ENCODE measurements around the gene ADAMTS2.

The ADAMTS2 gene

DNA sequence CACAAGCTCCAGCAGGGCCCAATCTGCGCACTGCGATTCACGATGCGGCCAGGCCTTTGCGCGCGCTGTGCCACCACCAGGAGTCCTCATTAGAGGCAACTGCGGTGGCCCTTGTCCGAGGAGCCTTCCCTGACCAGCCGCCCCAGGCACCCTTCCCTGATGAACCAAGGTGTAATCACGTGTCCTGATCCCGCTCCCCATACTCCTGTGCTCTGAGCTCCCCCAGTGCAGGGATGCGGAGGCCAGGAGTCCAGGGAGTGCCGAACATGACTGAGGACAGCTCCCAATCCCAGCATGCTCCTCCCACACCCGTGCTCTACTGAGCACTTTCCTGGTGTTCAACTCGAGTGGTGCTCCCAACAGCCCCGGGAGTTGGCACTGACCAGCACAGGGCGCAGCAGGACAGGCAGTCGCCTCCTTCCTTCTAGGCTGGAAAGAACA is 150.3 kb downstream of the ADAMTS2 start:
- DNase-seq (ENCODE audit: low spot score), result no peak

DNA sequence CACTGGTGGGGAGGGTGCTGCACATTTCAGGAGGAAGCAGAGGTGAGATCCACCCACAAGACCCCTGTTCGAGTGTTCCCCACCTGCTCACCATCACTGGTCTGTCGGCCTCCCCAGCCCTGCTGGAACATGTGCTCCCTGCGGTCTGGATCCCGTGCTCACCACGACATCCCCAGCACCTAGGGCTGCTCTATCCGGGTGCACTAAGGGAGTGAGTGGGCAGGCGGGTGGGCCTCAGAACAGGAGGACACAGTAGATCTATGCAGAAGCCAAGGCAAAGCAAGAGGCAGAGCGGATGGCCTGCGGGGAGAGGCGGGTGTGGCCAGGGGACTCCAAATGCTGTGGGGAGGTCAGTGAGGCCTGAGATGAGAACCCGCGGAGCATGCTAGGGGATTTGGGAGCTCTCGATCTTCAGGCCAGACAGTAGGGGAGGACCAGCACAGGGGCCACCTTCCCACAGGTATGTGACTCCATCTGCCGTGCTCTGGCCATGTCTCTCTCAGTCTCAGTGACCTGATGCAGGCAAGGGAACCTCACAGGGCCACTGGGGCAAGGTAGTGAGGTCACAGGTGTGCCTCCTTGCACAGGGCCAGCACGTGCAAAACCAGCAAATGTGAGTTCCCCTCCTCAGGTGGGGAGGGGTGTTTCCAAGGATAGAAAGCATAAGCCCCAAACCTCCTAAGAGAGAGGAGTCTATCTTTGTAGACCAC is 150.9 kb downstream of the ADAMTS2 start:
- no peak for DNase-seq (ENCODE audit: low spot score)

DNA sequence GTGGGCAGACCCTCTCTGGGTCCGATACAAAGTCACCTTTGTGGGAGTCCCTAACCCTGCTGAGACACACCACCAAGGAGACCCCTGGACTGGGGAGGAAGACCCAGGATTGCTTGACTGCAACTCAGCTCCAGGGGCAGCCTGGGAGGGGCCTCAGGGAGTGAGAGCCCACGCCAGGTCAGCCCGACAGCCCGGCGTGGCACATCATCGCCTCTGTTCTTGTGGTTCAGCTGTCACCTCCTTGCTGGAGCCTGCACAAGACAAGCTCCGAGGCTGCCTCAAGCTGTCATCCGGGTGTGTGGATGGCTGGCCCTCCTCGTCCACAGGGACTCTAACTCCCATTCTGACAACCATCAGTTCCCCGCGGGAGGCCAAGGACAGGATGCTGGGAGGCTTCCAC is 151.5 kb downstream of the ADAMTS2 start:
- no peak for DNase-seq (ENCODE audit: low spot score)

DNA sequence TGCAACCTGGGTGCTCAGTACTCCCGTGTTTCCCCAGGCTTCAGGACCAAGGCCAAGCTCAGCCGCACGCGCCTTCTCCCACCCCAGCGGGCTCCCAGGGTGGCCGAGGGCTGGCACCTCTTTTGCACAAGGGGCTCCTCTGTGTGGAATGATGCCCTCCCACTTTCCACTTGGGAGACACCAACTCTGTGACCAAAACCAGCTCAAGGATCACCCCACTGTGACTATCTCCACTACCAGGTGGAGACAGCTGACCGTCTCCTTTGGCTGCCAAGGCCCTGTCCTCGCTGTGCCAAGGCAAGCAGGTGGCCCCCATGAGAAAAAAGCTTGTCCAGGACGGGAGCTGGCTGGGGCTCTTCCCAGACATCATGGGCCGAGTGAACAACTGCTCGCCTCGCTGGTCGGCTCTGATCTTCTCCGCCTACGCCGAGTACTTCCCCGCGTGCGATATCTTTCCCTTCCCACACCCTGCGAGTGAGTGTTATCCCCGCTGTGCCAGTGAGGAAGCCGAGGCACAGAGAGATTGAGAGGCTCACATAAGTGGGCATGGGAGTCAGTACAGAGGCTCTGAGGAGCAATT is 152.3 kb downstream of the ADAMTS2 start:
- DNase-seq (ENCODE audit: low spot score), result no peak

DNA sequence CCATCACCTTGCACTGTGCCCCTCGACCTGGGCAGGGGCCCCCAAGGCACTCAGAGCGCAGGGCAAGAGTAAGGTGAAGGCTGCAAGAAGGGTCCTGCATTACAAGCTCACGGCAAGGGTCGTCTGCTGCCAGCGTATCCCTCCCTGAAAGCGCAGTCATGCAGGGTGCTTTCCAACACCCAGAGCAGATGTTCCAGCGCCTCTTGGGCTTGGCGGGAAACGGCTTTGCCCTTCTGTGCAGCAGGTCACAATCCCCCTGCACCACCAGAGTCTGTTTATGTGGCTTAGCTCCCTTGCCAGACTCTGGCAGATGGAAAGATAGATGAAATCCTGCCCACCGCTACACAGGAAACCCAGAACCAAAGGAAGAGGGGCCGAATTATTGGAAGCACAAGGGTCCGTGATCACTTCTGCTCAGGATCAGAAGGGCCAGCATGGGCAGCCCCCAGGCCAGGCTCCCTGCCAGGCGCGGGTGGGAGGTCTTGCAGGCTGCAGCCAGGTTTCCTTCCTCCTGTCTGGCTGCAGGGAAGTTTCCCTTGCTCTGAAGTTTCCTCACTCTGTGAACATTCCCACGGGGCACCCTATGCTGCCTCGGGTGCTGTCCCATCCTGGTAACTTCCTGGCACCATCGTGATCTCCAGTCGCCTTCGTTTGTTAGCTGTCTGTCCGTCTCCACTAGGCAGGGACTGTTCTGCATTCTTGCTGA is 152.9 kb downstream of the ADAMTS2 start:
- DNase-seq (ENCODE audit: low spot score), result no peak

DNA sequence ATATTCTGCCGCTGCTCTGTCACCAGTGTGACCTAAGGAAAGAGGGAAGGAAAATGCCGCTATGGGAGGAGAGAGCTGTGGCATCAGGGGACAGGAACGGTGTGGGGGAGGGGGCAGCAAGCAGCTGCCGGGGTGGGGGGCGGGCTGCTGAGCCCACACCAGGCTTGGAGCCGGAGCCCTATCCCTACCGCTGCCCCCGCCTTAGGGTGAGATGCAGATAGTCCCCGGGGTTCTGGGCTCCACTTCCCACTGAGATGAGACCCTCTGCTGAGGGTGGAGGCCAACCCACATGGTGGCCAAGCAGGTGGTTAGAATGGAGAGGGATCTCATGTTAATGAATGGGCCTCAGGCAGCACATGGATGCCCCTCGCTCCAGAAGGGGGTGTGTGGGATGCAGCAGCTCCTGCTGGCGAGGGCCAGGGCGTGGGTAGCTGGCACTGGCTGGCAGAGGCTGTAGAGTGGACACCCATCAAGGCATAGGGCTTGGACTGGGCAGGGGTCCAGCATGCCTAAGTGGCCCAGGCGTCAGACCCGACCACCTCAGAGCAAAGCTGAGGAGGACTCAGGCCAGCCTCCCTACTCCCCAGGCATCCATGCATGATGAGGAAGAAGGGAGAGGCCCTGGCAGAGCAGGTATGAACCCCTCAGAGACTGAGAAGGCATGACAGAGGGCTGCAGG is 153.6 kb downstream of the ADAMTS2 start:
- DNase-seq (ENCODE audit: low spot score), result no peak

DNA sequence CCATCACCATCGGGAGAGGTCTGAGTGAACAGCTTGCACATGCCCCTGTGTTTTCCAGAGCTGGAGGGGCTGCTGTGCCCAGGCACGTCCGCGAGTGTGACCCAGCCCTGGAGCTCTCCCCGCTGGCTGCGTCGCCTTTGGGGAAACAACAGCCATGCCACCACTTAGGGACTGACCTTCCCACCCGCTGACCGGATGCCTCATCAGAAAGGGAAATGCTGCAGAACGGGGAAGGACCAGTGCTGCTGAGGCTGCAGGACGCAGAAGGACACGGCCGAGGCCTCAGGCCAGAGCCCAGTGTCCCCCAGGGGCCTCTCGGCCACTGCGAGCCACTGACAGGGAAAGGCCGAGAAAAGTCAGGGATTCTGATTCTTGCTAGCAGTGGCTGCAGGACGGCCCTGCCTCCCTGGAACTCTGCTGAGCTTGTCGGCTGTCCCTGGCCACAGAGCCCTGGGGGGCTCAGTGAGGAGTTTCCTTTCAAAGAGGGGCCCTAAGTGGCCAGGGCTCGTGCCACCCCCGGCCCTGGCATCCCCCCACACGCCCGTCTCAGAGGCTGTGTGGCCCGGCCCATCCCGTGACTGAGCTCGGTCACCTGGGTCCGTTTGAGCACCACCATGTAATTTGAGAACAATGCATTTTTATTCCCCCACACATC is 154.3 kb downstream of the ADAMTS2 start:
- no peak for DNase-seq (ENCODE audit: low spot score)

DNA sequence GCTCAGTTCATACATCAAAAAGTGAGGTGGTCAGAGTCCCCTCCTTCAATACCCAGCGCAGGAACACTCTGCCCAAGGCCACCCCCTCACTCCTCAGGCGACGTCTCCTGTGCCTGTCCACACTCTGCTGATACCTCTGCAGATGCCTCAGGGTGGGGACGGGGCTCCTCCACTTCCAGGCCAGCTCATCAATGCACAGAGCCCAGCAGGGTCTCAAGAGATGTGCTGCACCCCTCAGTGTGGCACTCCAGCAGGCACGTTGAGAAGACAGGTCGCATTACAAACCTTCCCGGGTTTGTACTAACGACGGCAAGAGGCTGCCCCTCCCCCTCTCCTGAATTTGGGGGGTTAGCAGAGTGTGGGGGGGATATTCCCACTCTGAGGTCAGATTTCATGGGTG is 156.6 kb downstream of the ADAMTS2 start:
- no peak for DNase-seq (ENCODE audit: low spot score)

DNA sequence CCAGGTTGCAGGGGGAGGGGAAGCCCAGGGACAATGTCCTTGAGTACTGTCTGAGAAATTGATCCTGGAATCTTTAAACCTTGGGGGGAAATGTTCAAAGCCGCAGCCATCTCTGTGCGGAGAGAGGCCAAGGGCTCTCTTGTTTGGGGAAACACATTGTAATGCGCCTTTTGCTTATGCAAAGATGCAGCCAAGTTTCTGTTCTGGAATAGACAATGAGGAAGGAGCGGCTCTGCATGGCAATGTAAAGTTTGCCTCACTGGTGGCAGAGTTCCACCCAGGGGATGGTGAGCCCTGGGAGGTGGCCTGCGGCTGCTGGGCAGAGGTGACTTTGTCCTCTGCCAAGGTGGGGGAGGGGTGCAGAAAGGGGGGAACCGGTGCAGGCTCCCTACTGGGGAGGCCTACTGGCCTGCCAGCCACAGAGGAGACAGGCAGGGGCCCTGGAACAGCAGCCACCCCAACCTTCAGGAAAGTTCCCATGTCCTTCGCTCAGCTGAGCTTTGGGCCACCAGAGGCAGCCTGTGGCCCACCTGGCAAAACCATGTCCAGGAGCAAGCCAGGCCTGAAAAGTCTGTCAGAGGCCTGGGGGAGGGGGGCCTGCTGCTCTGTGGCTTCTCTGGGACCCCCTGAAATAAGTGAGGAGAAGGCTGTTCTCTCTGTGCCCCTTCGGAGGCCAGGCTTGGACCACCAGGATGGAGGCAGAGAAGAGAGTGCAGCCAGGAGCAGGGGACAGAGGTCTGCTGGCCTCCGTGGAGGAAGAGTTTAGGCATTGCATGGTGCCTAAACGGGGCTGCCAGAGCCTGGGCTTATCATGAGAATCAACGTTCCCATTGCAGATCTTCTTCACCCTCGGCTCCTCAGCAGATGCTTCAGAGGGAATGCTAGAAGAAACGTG is 157.3 kb downstream of the ADAMTS2 start:
- peak; percentile 16 for DNase-seq (ENCODE audit: low spot score)

DNA sequence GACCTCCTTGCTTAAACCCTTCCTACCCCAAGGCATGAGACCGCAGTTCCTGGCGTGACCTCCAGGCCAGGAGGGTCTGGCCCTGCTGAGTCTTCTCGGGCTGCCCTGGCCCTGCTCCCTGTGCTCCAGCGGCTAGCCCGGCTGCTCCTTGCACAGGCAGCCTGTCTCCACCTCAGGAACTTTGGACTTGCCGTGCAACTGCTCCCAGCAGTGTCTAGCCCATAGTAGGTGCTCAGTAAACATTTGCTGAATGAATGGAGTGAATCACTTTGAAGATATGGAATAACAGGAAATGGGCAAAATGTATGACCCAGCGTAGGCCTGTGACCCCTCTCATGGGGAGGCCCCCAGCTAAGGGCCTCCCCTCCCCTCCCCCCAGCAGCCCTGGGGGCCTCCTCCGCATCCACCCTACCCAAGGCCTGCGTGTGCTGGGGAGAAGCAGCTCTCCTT is 158.0 kb downstream of the ADAMTS2 start:
- no peak for DNase-seq (ENCODE audit: low spot score)

DNA sequence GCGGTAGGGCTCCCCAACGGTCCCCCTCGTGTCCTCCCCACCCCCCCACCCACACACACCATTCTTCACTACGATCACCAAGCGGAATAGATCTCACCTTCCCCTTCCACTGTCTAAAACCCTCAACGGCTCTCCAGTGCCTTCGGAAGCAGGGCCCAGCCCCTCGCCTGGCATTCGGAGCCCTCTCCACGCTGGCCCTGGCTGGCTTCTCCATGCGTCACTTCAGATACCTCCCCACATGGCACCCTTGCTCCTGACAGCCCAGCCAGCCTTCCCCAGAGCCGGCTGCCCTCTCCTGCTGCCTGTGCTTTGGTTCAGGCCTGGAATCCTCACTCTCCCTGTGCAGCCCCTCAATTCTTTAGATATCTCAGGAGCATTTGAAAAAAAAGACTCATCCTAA is 158.5 kb downstream of the ADAMTS2 start:
- no peak for DNase-seq (ENCODE audit: low spot score)

DNA sequence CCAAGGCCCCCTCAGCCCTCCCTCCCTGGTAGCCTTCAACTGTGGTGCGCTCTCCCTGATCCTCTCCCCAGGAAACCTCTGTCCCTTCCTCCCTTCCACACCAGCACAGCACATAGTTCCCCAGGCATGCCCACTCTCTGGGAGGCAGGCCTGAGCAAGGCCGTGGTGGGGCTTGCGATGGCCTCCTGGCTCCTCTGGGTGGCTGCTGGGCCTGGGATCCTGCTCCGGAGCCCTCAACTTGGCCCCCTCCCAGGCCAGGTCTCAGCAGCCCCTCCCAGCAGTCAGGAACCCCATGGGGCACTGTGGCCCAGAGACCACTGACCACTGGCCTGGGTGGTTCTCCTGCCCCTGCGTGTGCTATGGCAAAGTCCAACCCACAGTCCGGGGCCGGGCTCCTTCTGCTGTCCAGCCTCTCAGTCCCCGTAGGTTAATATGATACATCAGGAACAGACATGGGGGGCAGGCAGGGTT is 159.3 kb downstream of the ADAMTS2 start:
- no peak for DNase-seq (ENCODE audit: low spot score)

DNA sequence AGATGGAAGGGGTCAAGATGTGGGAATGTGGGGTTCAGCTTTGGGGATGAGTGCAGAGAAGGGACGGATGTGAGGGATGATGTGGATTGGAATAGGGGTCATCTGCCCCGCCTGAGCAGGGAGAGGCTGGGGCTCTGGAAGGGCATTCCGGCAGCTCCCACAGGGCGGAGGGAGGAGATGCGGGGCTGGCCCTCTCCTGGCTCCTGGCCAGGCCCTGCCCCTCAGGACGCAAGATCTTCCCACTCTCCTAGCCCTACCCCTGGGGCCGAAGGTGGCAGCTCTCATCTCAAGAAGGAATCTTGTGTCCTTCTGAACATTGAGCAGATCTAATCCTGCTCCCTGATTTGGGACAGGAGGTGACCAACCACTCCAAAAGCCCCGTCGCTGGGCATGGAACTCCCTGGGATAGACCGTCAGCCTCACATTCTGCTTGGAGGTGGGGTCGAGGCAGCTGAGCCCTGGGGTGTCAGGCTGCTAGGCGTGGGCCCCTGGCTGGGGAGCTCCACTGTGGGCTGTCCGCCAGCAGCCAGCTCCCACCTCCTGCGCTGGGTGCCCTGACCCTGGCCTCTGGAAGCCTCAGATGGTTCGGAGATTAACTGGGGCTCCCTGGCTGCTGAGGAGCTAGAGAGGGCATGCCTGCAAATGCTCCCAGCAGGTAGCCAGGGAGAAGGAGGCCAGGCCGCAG is 159.9 kb downstream of the ADAMTS2 start:
- no peak for DNase-seq (ENCODE audit: low spot score)

DNA sequence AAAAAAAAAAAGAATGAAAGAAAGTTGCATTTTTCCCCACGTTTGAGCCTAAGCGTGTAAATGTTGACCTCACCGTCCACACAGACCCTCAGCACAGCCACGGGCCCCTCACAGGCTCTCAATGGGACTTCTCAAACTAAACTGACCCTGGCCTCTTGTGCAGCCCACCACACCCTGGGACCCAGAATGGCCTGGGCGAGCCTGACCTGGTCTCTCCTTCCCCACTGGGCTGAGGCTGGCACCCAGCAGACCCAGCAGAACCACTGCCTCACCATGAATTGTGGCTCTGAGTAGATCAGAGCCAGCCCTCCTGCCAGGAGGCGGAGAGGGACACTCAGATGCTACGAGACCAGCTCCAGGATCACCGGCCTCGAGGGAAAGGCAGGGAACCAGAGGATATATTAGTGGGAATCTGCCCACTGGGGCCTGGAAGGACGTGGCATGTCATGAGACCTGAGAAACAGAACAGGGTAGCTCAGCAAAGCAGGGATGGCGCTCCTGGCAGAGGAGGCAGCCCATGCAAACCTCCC is 160.7 kb downstream of the ADAMTS2 start:
- no peak for DNase-seq (ENCODE audit: low spot score)

DNA sequence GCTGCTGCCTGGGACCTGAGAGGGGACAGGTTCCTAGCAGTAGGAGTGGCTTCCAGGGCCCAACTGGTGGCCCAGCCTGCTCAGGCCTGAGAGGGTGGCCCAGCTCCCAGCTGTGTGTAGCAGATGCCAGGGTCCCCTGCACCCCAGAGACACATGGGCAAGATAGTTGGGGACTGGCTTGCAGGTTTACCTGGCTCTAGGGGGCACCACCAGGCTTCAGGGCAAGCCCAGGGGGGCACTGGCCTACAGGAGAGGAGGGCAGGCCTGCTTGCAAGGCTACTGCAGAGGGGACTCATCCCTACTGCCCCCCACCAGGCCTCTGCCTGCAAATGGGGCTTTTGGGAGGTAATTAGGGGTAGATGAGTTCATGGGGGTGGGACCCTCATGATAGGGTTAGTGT is 161.8 kb downstream of the ADAMTS2 start:
- DNase-seq (ENCODE audit: low spot score), result no peak

DNA sequence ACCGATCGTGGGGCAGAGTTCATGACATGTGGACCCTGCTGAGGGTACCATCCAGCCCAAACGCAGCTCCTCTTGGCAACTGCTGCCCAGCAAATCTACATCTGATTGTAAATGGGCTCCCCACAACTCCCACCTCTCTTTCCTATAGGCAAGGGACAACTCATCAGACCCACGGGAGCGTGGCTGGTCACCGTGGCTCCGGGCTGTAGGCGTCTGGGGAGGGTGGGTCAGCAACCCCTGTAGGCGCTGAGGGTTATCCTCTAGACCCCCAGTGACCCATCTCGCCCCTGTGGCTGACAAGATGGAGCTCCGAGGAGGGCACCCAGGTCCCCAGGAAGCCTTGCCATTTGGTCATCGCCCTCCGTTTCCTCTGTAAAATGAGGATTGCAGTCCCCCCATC is 162.7 kb downstream of the ADAMTS2 start:
- no peak for DNase-seq (ENCODE audit: low spot score)

DNA sequence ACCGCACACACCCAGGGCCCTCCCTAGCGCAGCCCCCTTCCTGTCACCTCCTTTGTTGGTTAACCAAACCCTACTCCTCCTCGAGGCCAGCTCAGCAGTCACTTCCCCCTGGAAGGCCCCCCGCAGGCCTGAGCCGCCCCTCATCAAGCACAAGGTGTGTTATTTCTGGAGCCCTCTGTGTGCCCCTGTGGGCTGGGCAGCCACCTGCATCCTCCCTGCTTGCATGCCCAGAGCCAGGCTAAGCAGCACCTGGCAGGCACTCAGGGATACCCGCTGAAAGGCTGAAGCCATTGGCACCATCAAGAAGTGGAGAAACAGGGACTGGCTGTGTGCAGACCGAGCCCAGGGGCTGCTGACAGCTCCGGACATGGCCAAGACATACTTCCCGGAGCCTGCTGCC is 163.3 kb downstream of the ADAMTS2 start:
- no peak for DNase-seq (ENCODE audit: low spot score)

DNA sequence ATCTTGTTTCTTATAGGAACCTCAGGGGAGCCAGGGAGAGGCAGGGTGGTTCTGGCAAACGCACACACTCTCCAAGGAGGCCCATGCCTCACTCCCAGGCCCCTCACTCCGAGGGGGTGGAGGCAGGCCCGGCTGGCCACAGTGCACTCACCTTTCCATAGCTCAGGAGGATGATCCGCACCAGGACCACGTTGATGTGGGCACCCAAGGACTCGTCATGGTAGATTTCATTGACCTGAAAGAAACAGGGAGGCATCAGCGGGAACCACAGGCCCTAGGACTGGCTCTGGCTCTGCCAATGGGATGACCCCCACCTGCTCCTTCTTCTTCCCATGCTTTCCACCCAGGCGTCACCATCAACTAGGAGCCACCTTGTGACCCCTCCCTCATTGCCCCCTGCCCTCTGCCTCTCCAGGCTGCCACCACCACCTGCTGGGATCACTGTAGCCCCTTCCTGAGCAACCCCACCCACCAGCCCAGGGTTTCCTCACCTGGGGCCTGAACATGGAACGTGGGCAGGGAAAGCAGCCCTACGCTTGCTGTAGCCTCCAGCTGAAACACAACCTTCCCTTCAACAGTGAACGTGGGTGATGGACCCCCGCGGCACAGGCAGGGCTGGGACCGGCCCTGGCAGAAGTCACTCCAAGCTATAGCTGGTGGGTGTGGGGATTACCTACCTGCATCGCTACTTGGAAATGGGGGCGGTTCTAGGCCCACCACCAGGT is 164.2 kb downstream of the ADAMTS2 start:
- DNase-seq (ENCODE audit: low spot score), result no peak

DNA sequence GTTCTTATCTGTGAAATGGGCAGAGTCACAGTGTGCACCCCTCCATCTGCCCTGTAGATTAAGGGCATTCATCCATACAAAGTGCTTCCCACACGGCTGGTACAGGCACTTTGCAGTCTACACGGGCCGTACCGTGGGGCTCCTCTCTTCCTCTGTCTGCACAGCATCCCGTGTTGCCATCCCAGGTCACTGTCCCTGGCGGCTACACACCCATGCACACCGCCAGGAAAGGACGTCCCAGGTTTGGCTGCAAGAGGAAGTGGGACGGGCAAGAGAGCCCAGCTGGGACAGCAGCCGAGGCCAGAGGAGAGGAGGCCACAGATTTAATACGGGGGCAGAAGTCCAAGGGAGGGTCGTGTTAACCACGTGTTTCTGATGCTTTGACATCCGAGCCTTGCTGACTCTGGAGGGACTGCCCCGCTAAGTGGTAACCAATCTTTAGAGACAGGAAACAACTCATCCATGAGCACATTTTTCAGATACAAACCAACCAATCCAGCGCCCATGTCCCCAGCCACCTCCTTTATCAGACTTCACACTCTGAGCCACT is 165.1 kb downstream of the ADAMTS2 start:
- DNase-seq (ENCODE audit: low spot score), result no peak
